ENCODE results near the gene MEPE. TPM values are rescaled to one million over a fixed set of nuclear protein-coding genes. Genes with fewer than 3 reads are reported as not detected.

The MEPE gene
- total and polyA plus RNA-seq, 4 donors: 0.07 TPM; not detected in 3

GRCh38 chr4:87805971-87806370 is 26.8 kb upstream of the MEPE start:
- no peak for DNase-seq (ENCODE audit: low spot score)
- Histone ChIP-seq H3K4me1 (ENCODE audit: control insufficient read depth in 4 of 4, insufficient read depth in 4 of 4, low read length in 3 of 4) (no peaks in the 10 kb centered on the region), H3K27ac (ENCODE audit: low read depth in 1 of 2, low read length in 2 of 2) (no peak overlapping the region), H3K9ac (ENCODE audit: low read depth in 1 of 2, low read length in 2 of 2) (no peak overlapping the region), H3K9me3 (ENCODE audit: control insufficient read depth in 4 of 4, low read length in 3 of 4) (no peaks in the 10 kb centered on the region), H3K4me3 (ENCODE audit: low read depth in 1 of 3, low read length in 3 of 3) (no peak overlapping the region), H3K27me3 (ENCODE audit: control insufficient read depth in 4 of 4, insufficient read depth in 4 of 4, low read length in 3 of 4) (no peaks in the 10 kb centered on the region), H3K36me3 (ENCODE audit: control insufficient read depth in 4 of 4, insufficient read depth in 3 of 4, low read depth in 1 of 4, low read length in 3 of 4) (no peaks in the 10 kb centered on the region)
- TF ChIP-seq REST (IDR thresholded peaks at IDR 0.05) (no peak), MAX (IDR thresholded peaks at IDR 0.05) (no peak), ZBTB33 (IDR thresholded peaks at IDR 0.05) (no peak), TAF1 (conservative IDR thresholded peaks at IDR 0.05) (no peak), RXRA (IDR thresholded peaks at IDR 0.05) (no peak), YY1 (IDR thresholded peaks at IDR 0.05) (no peak), HNF4G (IDR thresholded peaks at IDR 0.05) (no peak), CTCF (IDR thresholded peaks at IDR 0.05; ENCODE audit: low read depth, low read length, missing input control) (no peak), JUND (IDR thresholded peaks at IDR 0.05) (no peak), RAD21 (IDR thresholded peaks at IDR 0.05) (no peak), ATF3 (IDR thresholded peaks at IDR 0.05) (no peak), HNF4A (conservative IDR thresholded peaks at IDR 0.05) (no peak), SP1 (IDR thresholded peaks at IDR 0.05) (no peak), FOXA1 (IDR thresholded peaks at IDR 0.05) (no peak), NR2F2 (IDR thresholded peaks at IDR 0.05) (no peak), GABPA (IDR thresholded peaks at IDR 0.05 in 1 of 2, conservative IDR thresholded peaks at IDR 0.05 in 1 of 2) (no peak)
- WGBS: 69% methylated on average over 2 of the region's 2 CpGs

GRCh38 chr4:87806520-87806919 is 26.2 kb upstream of the MEPE start:
- H3K4me1 ChIP-seq (ENCODE audit: control insufficient read depth in 4 of 4, insufficient read depth in 4 of 4, low read length in 3 of 4): no peaks in the 10 kb centered on the region
- H3K27ac ChIP-seq (ENCODE audit: low read depth in 1 of 2, low read length in 2 of 2): no peak overlapping the region
- H3K9me3 ChIP-seq (ENCODE audit: control insufficient read depth in 4 of 4, low read length in 3 of 4): no peaks in the 10 kb centered on the region
- no peak for DNase-seq (ENCODE audit: low spot score)
- WGBS: 93% methylated on average over 3 of the region's 3 CpGs
- no peak overlapping the region for H3K4me3 ChIP-seq (ENCODE audit: low read depth in 1 of 3, low read length in 3 of 3)
- H3K36me3 ChIP-seq (ENCODE audit: control insufficient read depth in 4 of 4, insufficient read depth in 3 of 4, low read depth in 1 of 4, low read length in 3 of 4): no peaks in the 10 kb centered on the region
- no peak overlapping the region for H3K9ac ChIP-seq (ENCODE audit: low read depth in 1 of 2, low read length in 2 of 2)
- no peaks in the 10 kb centered on the region for H3K27me3 ChIP-seq (ENCODE audit: control insufficient read depth in 4 of 4, insufficient read depth in 4 of 4, low read length in 3 of 4)
- TF ChIP-seq HNF4A (conservative IDR thresholded peaks at IDR 0.05): no peak
- no peak for TF ChIP-seq ZBTB33 (IDR thresholded peaks at IDR 0.05)
